Stimulated activated naive CD8-positive, alpha-beta T cell treated with anti-CD3 and anti-CD28 coated beads, Interleukin-15, Interleukin-2, amounts not matched to agents 100 ng/mL and 50 ng/mL, for 24 hours (primary cell): ENCODE measurements around the gene HK3.
A peak's percentile ranks its signal among the peaks of the same experiment; 100 is the strongest.
"Not testable (repeated sequence)": the region's sequence is repeated elsewhere in the genome, so short reads cannot be mapped to it uniquely, and the experiment has no call there.

ENCODE experiments used
- H3K27ac Mint-ChIP-seq: one replicate; pipeline ENCODE4 v1.8.0; 2021; ENCODE audit warnings: mild to moderate bottlenecking, mixed read lengths
- H3K27me3 Mint-ChIP-seq: one replicate; pipeline ENCODE4 v1.8.0; 2021; ENCODE audit warnings: mixed read lengths
- H3K36me3 Mint-ChIP-seq: one replicate; pipeline ENCODE4 v1.8.0; 2021; ENCODE audit warnings: low read depth, mixed read lengths
- H3K4me1 Mint-ChIP-seq: one replicate; pipeline ENCODE4 v1.8.0; 2021; ENCODE audit warnings: low read depth, mixed read lengths
- H3K4me3 Mint-ChIP-seq: one replicate; pipeline ENCODE4 v1.8.0; 2021; ENCODE audit warnings: mild to moderate bottlenecking, mixed read lengths
- H3K9me3 Mint-ChIP-seq: one replicate; pipeline ENCODE4 v1.8.0; 2021; ENCODE audit warnings: mixed read lengths

Gene HK3

DNA sequence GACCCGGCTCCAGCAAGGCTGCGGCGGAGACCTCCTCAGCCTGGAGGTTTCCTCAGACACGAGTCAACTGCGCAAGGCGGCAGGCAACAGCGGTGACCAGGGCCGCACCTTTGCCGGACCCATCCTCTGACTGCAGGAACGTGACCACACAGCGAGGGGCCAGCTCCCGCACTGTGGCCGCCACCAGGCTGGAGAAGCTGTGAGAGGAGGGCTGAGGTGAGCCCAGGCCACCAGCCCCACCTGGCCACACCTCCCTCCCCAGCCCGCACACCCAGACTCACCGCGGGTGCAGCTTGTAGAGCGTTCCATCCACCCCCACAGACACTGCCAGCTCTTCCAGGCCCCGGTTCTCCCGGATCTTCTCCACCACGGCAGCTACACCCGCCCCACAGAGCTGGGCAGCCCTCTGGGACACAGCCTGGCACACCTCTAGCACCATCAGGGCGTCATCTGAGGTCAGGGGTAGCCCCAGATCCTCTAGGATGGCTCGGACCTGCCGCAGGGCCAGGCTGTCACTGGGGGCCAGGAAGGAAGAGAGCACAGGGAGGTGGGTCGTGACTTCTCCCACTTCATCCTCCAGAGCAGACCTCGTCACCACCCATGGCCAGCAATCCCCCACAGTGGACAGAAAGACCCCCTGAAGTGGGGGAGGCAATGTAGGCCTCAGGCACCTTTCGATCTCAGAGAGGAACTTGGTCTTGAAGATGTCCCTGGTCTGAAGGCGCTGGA lies 18.0 kb downstream of the HK3 start:
- Mint-ChIP-seq H3K4me1 (peaks cover 3% of the 10 kb centered on the region), H3K4me3 (no peak overlapping the region), H3K9me3 (no peaks in the 10 kb centered on the region), H3K27me3 (peaks cover 5% of the 10 kb centered on the region), H3K27ac (no peak overlapping the region), H3K36me3 (no peaks in the 10 kb centered on the region)

DNA sequence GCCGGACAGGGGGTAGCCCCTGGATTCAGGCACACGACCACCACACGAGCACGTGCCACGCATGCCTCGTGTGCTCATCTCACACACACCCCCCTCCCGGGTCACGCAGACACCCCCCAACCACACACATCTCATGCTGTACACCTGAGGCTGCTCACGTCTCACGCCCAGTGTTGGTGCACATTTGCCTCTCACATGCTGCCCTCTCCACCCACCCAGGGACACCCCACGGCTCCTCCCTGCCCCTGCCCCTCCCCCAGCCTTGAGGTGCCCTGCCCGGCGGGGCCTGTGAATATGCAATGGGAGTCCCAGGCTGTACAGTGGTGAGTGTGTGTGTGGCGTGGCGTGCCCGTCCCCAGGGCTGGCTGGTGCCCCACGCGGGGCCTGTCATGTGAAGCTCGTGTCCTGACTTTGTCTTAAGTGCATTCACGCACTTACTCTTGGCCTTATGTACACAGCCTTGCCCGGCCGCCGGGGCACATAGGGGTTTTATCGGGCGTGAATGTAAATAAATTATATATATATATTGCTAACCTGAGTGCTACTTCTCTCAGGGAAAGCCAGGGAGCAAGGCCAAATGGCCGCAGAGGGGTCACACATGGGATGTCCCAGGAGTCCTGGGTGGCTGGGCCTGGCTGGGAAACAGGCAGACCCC lies 18.7 kb downstream of the HK3 start:
- H3K9me3 Mint-ChIP-seq: no peaks in the 10 kb centered on the region
- no peaks in the 10 kb centered on the region for H3K36me3 Mint-ChIP-seq
- H3K4me1 Mint-ChIP-seq: peaks cover 10% of the 10 kb centered on the region
- no peak overlapping the region for H3K27ac Mint-ChIP-seq
- peaks cover 12% of the 10 kb centered on the region for H3K27me3 Mint-ChIP-seq
- no peak overlapping the region for H3K4me3 Mint-ChIP-seq

DNA sequence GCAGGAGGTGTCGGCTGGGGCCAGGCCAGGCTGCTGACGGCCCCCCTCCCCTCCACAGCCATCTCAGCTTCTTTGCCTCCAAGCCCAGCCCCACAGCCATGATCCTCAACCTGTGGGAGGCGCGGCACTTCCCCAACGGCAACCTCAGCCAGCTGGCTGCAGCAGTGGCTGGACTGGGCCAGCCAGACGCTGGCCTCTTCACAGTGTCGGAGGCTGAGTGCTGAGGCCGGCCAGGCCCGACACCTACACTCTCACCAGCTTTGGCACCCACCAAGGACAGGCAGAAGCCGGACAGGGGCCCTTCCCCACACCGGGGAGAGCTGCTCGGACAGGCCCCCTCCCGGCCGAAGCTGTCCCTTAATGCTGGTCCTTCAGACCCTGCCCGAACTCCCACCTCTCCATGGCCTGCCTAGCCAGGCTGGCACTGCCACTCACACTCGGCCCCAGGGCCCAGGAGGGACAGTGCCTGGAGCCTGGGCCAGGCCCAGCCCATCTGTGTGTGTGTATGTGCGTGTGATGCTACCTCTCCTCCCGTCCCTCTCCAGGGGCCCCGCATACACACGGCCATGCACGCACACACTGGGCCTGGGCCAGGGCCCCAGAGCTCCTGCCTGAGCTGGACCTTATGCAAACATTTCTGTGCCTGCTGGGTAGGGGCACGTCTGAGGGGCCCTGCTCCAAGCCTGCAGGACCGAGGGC lies 19.3 kb downstream of the HK3 start:
- Mint-ChIP-seq H3K36me3 (no peaks in the 10 kb centered on the region), H3K4me3 (no peak overlapping the region), H3K27ac (no peak overlapping the region)

DNA sequence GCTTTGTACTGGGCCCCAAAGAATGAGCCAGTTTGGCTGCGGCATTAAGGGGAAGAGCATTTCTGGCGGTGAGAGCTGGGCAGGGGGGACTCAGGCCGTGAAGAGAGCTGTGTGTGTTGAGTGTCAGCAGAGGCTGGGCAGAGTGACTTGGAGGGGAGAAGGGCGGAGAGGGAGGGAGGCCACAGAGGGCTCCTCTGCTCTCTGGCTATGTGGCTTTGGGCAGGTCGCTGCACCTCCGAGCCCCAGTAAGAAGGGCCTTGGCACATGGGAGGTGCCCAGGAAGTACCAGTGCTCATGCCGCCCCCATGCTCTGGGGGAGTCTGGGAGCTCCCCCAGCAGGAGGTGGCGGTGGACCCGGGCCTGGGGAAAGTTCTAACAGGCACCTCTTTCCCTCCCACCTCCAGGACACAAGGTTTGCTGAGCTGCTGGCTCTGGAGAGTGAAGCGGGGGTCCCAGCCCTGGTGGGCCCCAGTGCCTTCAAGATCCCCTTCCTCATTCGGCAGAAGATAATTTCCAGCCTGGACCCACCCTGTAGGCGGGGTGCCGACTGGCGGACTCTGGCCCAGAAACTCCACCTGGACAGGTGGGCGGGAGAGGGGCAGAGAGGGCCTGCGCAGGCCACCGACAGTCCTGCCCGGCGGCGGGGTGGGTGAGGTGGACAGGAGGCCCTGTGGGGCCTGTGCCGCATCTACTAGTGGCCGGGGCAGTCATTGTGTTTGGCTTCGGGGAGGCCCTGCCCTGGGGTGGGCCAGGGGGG lies 20.1 kb downstream of the HK3 start:
- Mint-ChIP-seq H3K36me3 (no peaks in the 10 kb centered on the region), H3K27me3 (peaks cover 21% of the 10 kb centered on the region), H3K4me1 (peaks cover 16% of the 10 kb centered on the region), H3K9me3 (no peaks in the 10 kb centered on the region), H3K4me3 (no peak overlapping the region), H3K27ac (no peak overlapping the region)

More for the DNA sequence above, 19.3 kb downstream of the HK3 start:
- peaks cover 16% of the 10 kb centered on the region for H3K4me1 Mint-ChIP-seq
- no peaks in the 10 kb centered on the region for H3K9me3 Mint-ChIP-seq
- H3K27me3 Mint-ChIP-seq: peaks cover 18% of the 10 kb centered on the region

DNA sequence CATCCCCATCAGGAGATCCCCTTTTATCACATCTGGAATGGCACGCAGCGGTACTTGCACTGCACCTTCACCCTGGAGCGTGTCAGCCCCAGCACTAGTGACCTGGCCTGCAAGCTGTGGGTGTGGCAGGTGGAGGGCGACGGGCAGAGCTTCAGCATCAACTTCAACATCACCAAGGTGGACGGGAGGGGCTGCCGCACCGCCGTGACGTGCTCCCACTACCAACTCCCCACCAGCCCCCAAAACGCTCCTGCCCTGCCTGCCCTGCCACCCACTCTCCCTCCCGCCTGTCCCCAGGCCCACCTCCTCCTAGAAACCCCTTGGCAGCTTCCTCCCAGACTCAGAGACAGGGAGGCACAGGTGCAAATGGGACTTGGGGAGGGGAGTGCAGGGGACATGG lies 20.7 kb downstream of the HK3 start:
- Mint-ChIP-seq H3K9me3 (no peaks in the 10 kb centered on the region), H3K36me3 (no peaks in the 10 kb centered on the region), H3K27me3 (peaks cover 21% of the 10 kb centered on the region), H3K27ac (no peak overlapping the region), H3K4me1 (peaks cover 16% of the 10 kb centered on the region), H3K4me3 (no peak overlapping the region)

DNA sequence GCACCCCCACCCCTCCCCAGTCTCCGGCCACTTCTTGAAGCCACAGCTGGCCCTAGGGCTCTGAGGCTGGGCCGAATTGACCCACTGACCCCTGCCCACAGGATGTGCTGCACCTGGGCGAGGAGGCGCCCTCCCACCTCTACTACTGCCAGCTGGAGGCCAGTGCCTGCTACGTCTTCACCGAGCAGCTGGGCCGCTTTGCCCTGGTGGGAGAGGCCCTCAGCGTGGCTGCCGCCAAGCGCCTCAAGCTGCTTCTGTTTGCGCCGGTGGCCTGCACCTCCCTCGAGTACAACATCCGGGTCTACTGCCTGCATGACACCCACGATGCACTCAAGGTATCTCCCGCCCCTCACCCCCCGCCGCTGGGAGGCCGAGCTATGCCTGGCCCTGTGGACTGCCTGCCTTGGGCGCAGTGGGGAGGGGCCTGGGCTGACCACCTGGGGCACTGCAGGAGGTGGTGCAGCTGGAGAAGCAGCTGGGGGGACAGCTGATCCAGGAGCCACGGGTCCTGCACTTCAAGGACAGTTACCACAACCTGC lies 21.3 kb downstream of the HK3 start:
- Mint-ChIP-seq H3K4me1 (peaks cover 19% of the 10 kb centered on the region), H3K9me3 (no peaks in the 10 kb centered on the region), H3K4me3 (no peak overlapping the region), H3K27ac (no peak overlapping the region), H3K27me3 (peaks cover 21% of the 10 kb centered on the region), H3K36me3 (no peaks in the 10 kb centered on the region)

DNA sequence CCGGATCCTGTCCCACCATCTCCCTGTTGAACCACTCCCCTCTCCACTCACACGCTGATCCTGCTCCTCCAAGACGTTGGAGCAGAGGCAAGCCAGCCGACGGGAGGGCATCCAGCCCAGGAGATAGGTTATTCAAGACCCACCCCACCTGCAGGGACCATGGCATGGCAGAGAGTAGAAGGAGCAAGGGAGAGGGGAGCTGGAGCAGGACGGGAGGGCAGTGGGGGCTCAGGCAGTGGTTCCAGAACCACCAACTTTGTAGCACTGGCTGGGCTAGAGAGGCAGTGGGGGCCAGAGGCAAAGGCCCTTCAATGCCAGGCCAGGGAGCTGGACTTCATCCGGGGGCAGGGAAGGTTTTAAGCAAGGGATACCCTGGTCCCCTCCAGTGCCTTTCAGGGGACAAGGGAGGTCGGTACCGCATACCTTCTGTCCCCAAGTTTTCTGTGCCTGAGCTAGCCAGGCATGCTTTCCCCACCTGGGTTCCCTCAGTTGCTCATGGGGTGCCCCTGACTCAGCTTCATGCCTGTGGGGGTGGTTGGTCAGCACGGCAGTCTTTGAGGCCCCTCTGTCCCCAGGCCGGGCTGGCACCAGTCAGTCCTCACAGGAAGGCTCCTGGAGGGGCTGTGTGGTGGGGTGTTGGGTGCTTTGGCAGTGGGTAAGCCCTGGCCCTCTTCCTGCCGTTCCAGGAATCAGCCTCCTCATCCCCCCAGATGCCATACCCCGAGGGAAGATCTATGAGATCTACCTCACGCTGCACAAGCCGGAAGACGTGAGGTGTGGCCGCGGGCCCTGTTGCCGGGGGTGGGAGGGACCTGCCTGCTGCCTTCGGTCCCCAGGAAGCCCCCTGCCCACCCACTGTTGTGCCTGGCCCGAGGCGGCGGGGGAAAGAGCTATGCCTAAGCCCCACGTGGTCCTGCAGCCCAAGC lies 22.4 kb downstream of the HK3 start:
- no peak overlapping the region for H3K27ac Mint-ChIP-seq
- no peaks in the 10 kb centered on the region for H3K9me3 Mint-ChIP-seq
- no peak overlapping the region for H3K4me3 Mint-ChIP-seq
- peaks cover 19% of the 10 kb centered on the region for H3K4me1 Mint-ChIP-seq
- H3K27me3 Mint-ChIP-seq: peaks cover 21% of the 10 kb centered on the region
- no peaks in the 10 kb centered on the region for H3K36me3 Mint-ChIP-seq

DNA sequence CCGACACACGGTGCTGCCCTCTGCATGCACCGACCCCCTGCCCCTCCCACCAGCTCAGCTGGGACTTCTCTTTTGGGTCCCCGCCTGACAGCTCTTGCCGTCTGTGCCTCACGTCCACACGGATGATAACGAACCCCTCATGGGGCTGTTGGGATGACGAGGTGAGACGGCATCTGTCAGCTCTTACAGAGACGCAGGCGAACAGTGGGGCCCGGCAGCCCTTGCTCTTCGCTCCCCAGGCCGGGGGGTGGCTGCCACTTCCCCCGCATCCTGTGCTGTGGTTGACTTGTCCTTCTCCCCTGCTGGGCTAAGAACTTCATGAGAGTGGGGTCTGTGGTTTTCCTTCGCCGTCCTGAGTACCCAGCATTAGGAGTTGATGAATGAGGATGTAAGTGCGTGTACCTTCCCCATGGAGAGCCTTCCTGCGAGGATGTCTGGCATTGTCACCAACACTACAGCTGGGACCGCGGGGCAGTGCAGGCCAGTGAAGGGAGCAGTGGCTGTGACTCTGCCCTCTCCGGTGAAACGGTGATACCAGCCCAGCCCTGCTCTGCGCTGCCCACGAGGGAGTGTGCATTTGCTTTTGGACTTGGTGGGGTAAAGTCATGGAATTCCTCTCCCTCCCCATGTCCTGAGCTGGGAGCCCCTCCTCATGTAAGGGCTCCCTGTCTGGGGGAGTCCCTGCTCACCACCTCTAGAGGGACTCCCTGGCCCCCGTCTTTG lies 23.2 kb downstream of the HK3 start:
- Mint-ChIP-seq H3K9me3 (no peaks in the 10 kb centered on the region), H3K27ac (no peak overlapping the region), H3K36me3 (no peaks in the 10 kb centered on the region), H3K27me3 (peaks cover 21% of the 10 kb centered on the region), H3K4me3 (no peak overlapping the region), H3K4me1 (peaks cover 19% of the 10 kb centered on the region)

DNA sequence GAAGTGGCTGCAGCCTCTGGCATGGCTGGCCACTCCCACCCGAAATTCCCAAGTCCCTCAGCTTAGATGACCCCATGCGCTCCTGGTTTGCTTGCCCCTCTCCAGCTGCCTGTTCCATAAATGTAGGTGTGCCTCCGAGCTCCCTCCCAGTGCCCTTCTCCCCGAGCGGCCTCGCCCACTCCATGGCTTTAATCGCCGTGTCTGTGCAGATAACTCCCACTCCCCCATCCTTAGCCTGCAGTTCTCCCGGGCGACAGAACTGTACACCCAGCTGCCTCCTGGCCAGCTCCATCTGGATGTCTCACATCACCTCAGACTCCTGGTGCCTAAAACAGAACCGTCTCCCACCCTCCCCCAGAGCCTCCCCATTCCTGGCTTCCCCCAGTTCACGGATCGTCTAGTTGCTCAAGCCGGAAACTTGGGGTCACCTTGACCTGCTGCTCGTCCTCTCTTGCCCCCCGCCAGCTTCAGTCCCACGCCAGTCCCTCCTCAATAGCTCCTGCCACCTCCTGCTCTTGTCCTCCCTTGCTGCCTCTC lies 24.1 kb downstream of the HK3 start:
- H3K27me3 Mint-ChIP-seq: peaks cover 21% of the 10 kb centered on the region
- H3K36me3 Mint-ChIP-seq: no peaks in the 10 kb centered on the region
- no peak overlapping the region for H3K27ac Mint-ChIP-seq
- H3K4me1 Mint-ChIP-seq: peaks cover 24% of the 10 kb centered on the region
- no peaks in the 10 kb centered on the region for H3K9me3 Mint-ChIP-seq
- H3K4me3 Mint-ChIP-seq: no peak overlapping the region

DNA sequence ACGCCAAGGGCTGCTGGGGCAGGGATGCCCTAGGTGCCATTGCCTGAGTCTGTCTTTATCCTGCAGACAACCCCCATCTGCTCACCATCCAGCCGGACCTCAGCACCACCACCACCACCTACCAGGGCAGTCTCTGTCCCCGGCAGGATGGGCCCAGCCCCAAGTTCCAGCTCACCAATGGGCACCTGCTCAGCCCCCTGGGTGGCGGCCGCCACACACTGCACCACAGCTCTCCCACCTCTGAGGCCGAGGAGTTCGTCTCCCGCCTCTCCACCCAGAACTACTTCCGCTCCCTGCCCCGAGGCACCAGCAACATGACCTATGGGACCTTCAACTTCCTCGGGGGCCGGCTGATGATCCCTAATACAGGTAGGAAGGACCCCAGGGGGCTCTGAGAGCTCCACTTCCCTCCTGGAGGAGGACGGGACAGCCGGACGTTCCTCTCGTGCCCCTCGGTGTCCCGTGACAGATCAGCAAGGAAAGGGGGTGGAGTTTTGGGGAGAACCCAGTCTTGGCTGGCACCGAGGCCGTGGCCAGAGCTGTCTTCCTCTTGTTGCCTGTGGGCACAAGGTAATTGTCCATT lies 24.9 kb downstream of the HK3 start:
- no peaks in the 10 kb centered on the region for H3K9me3 Mint-ChIP-seq
- H3K27me3 Mint-ChIP-seq: peaks cover 21% of the 10 kb centered on the region
- no peaks in the 10 kb centered on the region for H3K36me3 Mint-ChIP-seq
- no peak overlapping the region for H3K4me3 Mint-ChIP-seq
- H3K27ac Mint-ChIP-seq: no peak overlapping the region
- peaks cover 24% of the 10 kb centered on the region for H3K4me1 Mint-ChIP-seq

DNA sequence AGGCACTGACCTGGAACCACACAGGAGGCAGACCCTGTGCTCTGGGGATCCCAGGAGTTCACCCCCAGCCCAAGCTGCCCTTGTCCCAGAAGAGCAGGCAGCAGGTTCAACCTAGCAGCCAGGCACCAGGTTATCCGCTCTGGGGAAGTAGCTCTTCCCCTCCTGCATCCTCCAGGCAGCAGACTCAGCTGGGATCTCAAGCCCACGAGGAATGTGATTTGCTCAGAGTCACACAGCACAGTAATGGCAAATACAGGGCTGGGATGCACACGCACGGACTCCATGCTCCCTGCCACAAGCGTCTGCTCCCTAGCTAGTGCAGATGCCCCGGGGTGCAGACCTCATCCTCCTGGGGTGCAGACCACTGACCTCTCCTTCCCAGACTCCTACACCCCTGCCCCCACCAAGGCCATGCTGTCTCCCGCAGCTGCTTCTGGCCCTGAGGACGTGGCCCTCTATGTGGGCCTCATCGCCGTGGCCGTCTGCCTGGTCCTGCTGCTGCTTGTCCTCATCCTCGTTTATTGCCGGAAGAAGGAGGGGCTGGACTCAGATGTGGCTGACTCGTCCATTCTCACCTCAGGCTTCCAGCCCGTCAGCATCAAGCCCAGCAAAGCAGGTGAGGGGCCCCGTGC lies 25.5 kb downstream of the HK3 start:
- Mint-ChIP-seq H3K9me3 (no peaks in the 10 kb centered on the region), H3K36me3 (no peaks in the 10 kb centered on the region), H3K27me3 (peaks cover 21% of the 10 kb centered on the region), H3K4me3 (no peak overlapping the region), H3K27ac (peak overlapping the region; percentile 63), H3K4me1 (peaks cover 24% of the 10 kb centered on the region)

DNA sequence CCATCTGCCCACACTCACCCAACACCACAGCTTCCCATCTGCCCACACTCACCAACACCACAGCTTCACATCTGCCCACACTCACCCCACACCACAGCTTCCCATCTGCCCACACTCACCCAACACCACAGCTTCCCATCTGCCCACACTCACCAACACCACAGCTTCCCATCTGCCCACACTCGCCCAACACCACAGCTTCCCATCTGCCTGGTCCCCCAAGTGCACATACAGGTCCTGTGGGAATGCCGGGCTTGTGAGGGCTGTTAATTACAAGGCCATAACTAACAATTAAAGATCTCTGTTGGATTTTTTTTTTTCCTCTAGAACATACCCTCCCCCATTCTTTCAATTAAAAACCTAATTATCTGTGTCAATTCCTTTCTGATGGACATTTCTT lies 26.1 kb downstream of the HK3 start:
- Mint-ChIP-seq H3K27me3 (peaks cover 21% of the 10 kb centered on the region), H3K27ac (peak overlapping the region; percentile 63), H3K4me1 (peaks cover 24% of the 10 kb centered on the region)
- H3K9me3 Mint-ChIP-seq, H3K4me3 Mint-ChIP-seq, H3K36me3 Mint-ChIP-seq: not testable (repeated sequence)

DNA sequence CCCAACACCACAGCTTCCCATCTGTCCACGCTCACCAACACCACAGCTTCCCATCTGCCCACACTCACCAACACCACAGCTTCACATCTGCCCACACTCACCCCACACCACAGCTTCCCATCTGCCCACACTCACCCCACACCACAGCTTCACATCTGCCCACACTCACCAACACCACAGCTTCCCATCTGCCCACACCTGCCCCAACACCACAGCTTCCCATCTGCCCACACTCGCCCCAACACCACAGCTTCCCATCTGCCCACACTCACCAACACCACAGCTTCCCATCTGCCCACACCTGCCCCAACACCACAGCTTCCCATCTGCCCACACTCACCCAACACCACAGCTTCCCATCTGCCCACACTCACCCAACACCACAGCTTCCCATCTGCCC lies 26.6 kb downstream of the HK3 start:
- H3K27ac Mint-ChIP-seq, H3K36me3 Mint-ChIP-seq, H3K4me3 Mint-ChIP-seq, H3K9me3 Mint-ChIP-seq: not testable (repeated sequence)
- H3K27me3 Mint-ChIP-seq: peaks cover 22% of the 10 kb centered on the region
- H3K4me1 Mint-ChIP-seq: peaks cover 24% of the 10 kb centered on the region
